OCI-LY7 (cell line): ENCODE measurements around the gene ADAMTSL2. TPM values are rescaled to one million over a fixed set of nuclear protein-coding genes. Genes with fewer than 3 reads are reported as not detected.

Experiments used
- BruUV-seq: library from RNA; stranded (reverse); fragments of 400-500 nt; replicated peaks from 2 replicates; lab custom pipeline; 2021; lab: Mats Ljungman, UMichigan
- CTCF ChIA-PET: fragments of 300-600 bp; sonication (Branson Sonifier 250); formaldehyde crosslinking; loops from one replicate; lab custom pipeline; 2022; ENCODE audit warnings: antibody characterized with exemption; ENCODE audit not compliant: unreplicated experiment; lab: Charles Lee
- POLR2A ChIA-PET: fragments of 300-600 bp; sonication (Branson Sonifier 250); formaldehyde crosslinking; loops from one replicate; lab custom pipeline; 2022; ENCODE audit warnings: antibody characterized with exemption; lab: Charles Lee
- DNase-seq: peaks from one replicate; pipeline ENCODE4 v3.0.0-alpha.2; 2015; ENCODE audit warnings: low spot score
- H2AFZ ChIP-seq: fragments of 200-600 bp; sonication (generic), shearing (Covaris generic); 2 replicates; pipeline ENCODE4 v1.6.1; 2014; ENCODE audit warnings: mild to moderate bottlenecking, antibody characterized with exemption, low read length, moderate library complexity
- H3K27ac ChIP-seq: fragments of 200-600 bp; sonication (generic); 2 replicates; pipeline ENCODE4 v1.5.1; 2014; ENCODE audit warnings: mixed run types, low read depth, mild to moderate bottlenecking, moderate library complexity, low read length, inconsistent platforms; ENCODE audit not compliant: poor library complexity, severe bottlenecking
- H3K36me3 ChIP-seq: fragments of 200-600 bp; sonication (generic); 2 replicates; pipeline ENCODE4 v1.6.1; 2014; ENCODE audit warnings: mild to moderate bottlenecking, antibody characterized with exemption, low read length, moderate library complexity, mixed read lengths; ENCODE audit not compliant: insufficient read depth
- H3K4me1 ChIP-seq: fragments of 200-600 bp; sonication (generic); 2 replicates; pipeline ENCODE4 v1.5.1; 2014; ENCODE audit warnings: mild to moderate bottlenecking, low read length; ENCODE audit not compliant: insufficient read depth, poor library complexity, severe bottlenecking
- H3K4me2 ChIP-seq: fragments of 200-600 bp; sonication (generic); 2 replicates; pipeline ENCODE4 v1.6.1; 2014; ENCODE audit warnings: mild to moderate bottlenecking, low read length
- H3K4me3 ChIP-seq: fragments of 200-600 bp; sonication (generic); 2 replicates; pipeline ENCODE4 v1.5.1; 2014; ENCODE audit warnings: mild to moderate bottlenecking, low read depth, low read length; ENCODE audit not compliant: poor library complexity, severe bottlenecking
- H3K79me2 ChIP-seq: fragments of 200-600 bp; sonication (generic); 2 replicates; pipeline ENCODE4 v1.6.1; 2016; ENCODE audit warnings: low read depth, mild to moderate bottlenecking, low read length, moderate library complexity, mixed read lengths; ENCODE audit not compliant: insufficient read depth
- H3K9me2 ChIP-seq: fragments of 200-600 bp; sonication (generic); 2 replicates; pipeline ENCODE4 v1.6.1; 2016; ENCODE audit warnings: mild to moderate bottlenecking, low read length, mixed read lengths; ENCODE audit not compliant: insufficient read depth
- H3K9me3 ChIP-seq: fragments of 200-600 bp; sonication (generic); 2 replicates; pipeline ENCODE4 v1.6.1; 2014; ENCODE audit warnings: mild to moderate bottlenecking, mixed run types, low read length, mixed read lengths
- H4K20me1 ChIP-seq: fragments of 200-600 bp; sonication (generic); 2 replicates; pipeline ENCODE4 v1.6.1; 2014; ENCODE audit warnings: mild to moderate bottlenecking, antibody characterized with exemption, low read length, moderate library complexity, mixed read lengths; ENCODE audit not compliant: insufficient read depth
- CTCF ChIP-seq: fragments of 200-600 bp; sonication (generic); conservative IDR thresholded peaks from 2 replicates; pipeline ENCODE4 v1.5.1; 2014; ENCODE audit warnings: mild to moderate bottlenecking, antibody characterized with exemption, low read length, moderate library complexity, mixed read lengths
- EZH2phosphoT487 ChIP-seq: fragments of 200-600 bp; sonication (generic); IDR thresholded peaks from 2 replicates; pipeline ENCODE4 v1.6.1; 2018; ENCODE audit warnings: low read depth, borderline replicate concordance, mild to moderate bottlenecking, mixed run types, antibody characterized with exemption, low read length, moderate library complexity, mixed read lengths
- intact Hi-C: fragments of 100-400 bp; cut with micrococcal nuclease; formaldehyde crosslinking; loops from one replicate; pipeline ENCODE4 v1.10.0; 2022; ENCODE audit not compliant: unreplicated experiment
- total RNA-seq, 2 experiments: library from RNA; depleted of rRNA in 1 of 2; stranded (reverse); fragments of >200 nt in 1 of 2; shearing (Covaris generic) in 1 of 2; gene quantifications; 2 replicates each; pipeline ENCODE4 v1.2.3, GENCODE V29; 2014 to 2022

The ADAMTSL2 gene
- total RNA-seq, 2 experiments from 2014 or later, result 0.88 TPM; not detected in 1

- ChIA-PET CTCF (no interaction called here), POLR2A (no interaction called here)
- Histone ChIP-seq H2AFZ (no peak overlapping the region), H4K20me1 (no peaks in the 10 kb centered on the region), H3K4me1 (peaks cover 30% of the 10 kb centered on the region), H3K9me2 (no peaks in the 10 kb centered on the region), H3K79me2 (no peaks in the 10 kb centered on the region), H3K36me3 (no peaks in the 10 kb centered on the region), H3K4me3 (no peak overlapping the region), H3K27ac (no peak overlapping the region), H3K4me2 (no peak overlapping the region), H3K9me3 (no peaks in the 10 kb centered on the region)
- intact Hi-C loops, result no loop called here
- TF ChIP-seq EZH2phosphoT487 (no peak), CTCF (no peak)
- BruUV-seq, result no TSS peak
- DNase-seq, result no peak
Observed at GRCh38 chr9:133561976-133562554, 27.6 kb downstream of the ADAMTSL2 start.

GRCh38 chr9:133562611-133563290 is 28.2 kb downstream of the ADAMTSL2 start:
- Histone ChIP-seq H3K4me2 (peak overlapping the region; percentile 14; the same call in 1 of the 2 replicates), H2AFZ (no peak overlapping the region), H3K9me3 (no peaks in the 10 kb centered on the region), H3K79me2 (no peaks in the 10 kb centered on the region), H3K27ac (no peak overlapping the region), H3K4me1 (peaks cover 23% of the 10 kb centered on the region), H3K4me3 (no peak overlapping the region), H3K9me2 (no peaks in the 10 kb centered on the region), H3K36me3 (no peaks in the 10 kb centered on the region), H4K20me1 (no peaks in the 10 kb centered on the region)
- CTCF ChIA-PET, result no interaction called here
- intact Hi-C loops, result no loop called here
- TF ChIP-seq CTCF, result no peak
- no peak for TF ChIP-seq EZH2phosphoT487
- no peak for DNase-seq
- POLR2A ChIA-PET, result no interaction called here
- BruUV-seq, result no TSS peak

- intact Hi-C loops, result no loop called here
- POLR2A ChIA-PET, result no interaction called here
Observed at GRCh38 chr9:133563291-133563796, 28.8 kb downstream of the ADAMTSL2 start.

More at GRCh38 chr9:133563291-133563796, 28.8 kb downstream of the ADAMTSL2 start:
- Histone ChIP-seq H3K4me2 (peak overlapping the region; percentile 14), H3K4me3 (no peak overlapping the region), H4K20me1 (no peaks in the 10 kb centered on the region), H3K79me2 (no peaks in the 10 kb centered on the region), H3K4me1 (peaks cover 17% of the 10 kb centered on the region), H3K36me3 (no peaks in the 10 kb centered on the region), H3K9me3 (no peaks in the 10 kb centered on the region), H2AFZ (no peak overlapping the region), H3K27ac (no peak overlapping the region), H3K9me2 (no peaks in the 10 kb centered on the region)
- DNase-seq, result no peak
- no TSS peak for BruUV-seq
- CTCF ChIA-PET, result no interaction called here
- TF ChIP-seq CTCF, result no peak
- TF ChIP-seq EZH2phosphoT487, result no peak
